ENCODE measurements around the gene RIMKLA. TPM values are rescaled to one million over a fixed set of nuclear protein-coding genes. Genes with fewer than 3 reads are reported as not detected.
A peak's percentile ranks its signal among the peaks of the same experiment; 100 is the strongest.

The RIMKLA gene
- total and polyA plus RNA-seq, 2 of the 13 experiments (the other 11 are each of a cell fraction or from before 2014, with no cell fraction given): 2.5 to 3.8 TPM

DNA sequence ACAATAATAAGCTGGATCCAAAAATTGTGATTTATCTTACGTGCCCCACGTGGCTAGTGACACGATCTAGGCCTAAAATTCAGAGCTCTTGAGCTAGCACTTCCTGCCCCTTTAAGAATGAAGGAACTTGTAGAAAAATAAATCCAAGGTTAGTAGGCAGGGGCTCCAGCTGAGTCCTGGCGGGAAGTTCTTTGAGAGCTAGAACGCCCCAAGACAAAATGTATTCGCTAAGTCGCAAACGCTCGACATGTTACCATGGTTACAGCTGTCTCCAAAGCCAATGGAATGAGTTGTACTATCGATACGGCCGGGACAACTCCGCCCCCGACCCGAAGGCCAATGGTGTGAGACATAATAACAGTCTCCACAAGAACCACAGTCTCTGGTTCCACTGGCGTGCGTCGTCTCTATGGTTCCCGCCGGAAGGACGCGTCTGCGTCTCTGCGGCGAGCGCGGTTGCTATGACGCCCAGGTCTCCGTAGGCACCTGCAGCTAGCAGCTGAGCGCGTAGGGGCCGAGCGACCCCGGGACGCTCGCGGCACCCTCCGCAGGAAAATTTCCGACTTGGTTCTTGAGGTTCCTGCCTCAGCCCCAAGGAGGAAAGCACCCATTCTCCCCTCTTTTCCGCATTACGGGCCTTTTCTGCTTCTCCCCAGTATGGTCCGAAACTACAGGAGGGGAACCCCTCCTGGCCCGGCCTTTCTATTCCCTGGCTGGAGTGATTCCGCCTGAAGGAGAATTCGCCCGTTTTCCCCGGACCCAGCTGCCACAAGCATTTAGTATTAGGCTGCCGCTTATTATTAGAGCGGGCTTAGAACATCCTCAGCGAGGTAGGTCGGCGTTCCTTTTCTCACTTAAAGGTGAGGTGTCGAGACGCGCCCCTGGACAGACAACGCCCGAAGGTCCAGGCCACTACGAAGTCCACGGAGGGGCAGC, 82.5 kb downstream of the RIMKLA start, which contains the start of gene CCDC30 (continued):
- no peak for TF ChIP-seq DMTF1 (CRISPR knock-in tag; IDR thresholded peaks at IDR 0.05)
- no peak for TF ChIP-seq ZNF792 (CRISPR knock-in tag; IDR thresholded peaks at IDR 0.05)
- TF ChIP-seq FOXA1 (IDR thresholded peaks at IDR 0.05): no peak
- peak; percentile 26; the same call in 1 of the 2 replicates for TF ChIP-seq FOXA1 (CRISPR knock-in tag; IDR thresholded peaks at IDR 0.05)
- TF ChIP-seq SRSF1 (optimal IDR thresholded peaks at IDR 0.05; ENCODE audit: low read depth, low read length): no peak
- TF ChIP-seq TERF1 (CRISPR knock-in tag; IDR thresholded peaks at IDR 0.05): no peak
- TF ChIP-seq ZNF430 (CRISPR knock-in tag; IDR thresholded peaks at IDR 0.05): no peak
- no peak for TF ChIP-seq ZNF263 (CRISPR knock-in tag; IDR thresholded peaks at IDR 0.05)
- TF ChIP-seq CCAR2 (optimal IDR thresholded peaks at IDR 0.05; ENCODE audit: low read depth, low read length): no peak
- no peak for TF ChIP-seq STAT5B (CRISPR knock-in tag; IDR thresholded peaks at IDR 0.05)
- TF ChIP-seq BATF2 (CRISPR knock-in tag; IDR thresholded peaks at IDR 0.05): no peak
- no peak for TF ChIP-seq ZNF510 (CRISPR knock-in tag; IDR thresholded peaks at IDR 0.05; ENCODE audit: low read depth)
- TF ChIP-seq KIAA2018 (CRISPR knock-in tag; IDR thresholded peaks at IDR 0.05; ENCODE audit: borderline replicate concordance): no peak
- TF ChIP-seq ZNF547 (CRISPR knock-in tag; IDR thresholded peaks at IDR 0.05): no peak
- no peak for TF ChIP-seq POGZ (CRISPR knock-in tag; IDR thresholded peaks at IDR 0.05)
- no peak for TF ChIP-seq KLF9 (CRISPR knock-in tag; IDR thresholded peaks at IDR 0.05; ENCODE audit: low read depth)
- no peak for TF ChIP-seq ZNF382 (CRISPR knock-in tag; IDR thresholded peaks at IDR 0.05; ENCODE audit: borderline replicate concordance)
- no peak for TF ChIP-seq ZNF563 (CRISPR knock-in tag; IDR thresholded peaks at IDR 0.05)

Data from HepG2 (cell line).